BE2C (cell line): Measurements from ENCODE around the gene REPS2.

Experiments used
- DNase-seq: peaks from one replicate; pipeline ENCODE4 v3.0.0-alpha.2; 2020
- H3K27me3 ChIP-seq: fragments of 250-450 bp; sonication (Bioruptor Pico); 2 replicates; pipeline ENCODE4 v1.5.1; 2020; ENCODE audit warnings: mild to moderate bottlenecking
- H3K36me3 ChIP-seq: fragments of 250-450 bp; sonication (Bioruptor Pico); 2 replicates; pipeline ENCODE4 v1.5.1; 2020; ENCODE audit warnings: mild to moderate bottlenecking
- H3K4me1 ChIP-seq: fragments of 250-450 bp; sonication (Bioruptor Pico); 2 replicates; pipeline ENCODE4 v1.5.1; 2020
- H3K4me3 ChIP-seq: 2 replicates; pipeline ENCODE4 v1.5.1; 2011; ENCODE audit warnings: low read depth, low read length
- H3K9me3 ChIP-seq: fragments of 250-450 bp; sonication (Bioruptor Pico); 2 replicates; pipeline ENCODE4 v1.5.1; 2020
- TF ChIP-seq, protein P1 (sequence below): IDR thresholded peaks from 2 replicates; pipeline ENCODE4 v1.5.1; 2012; ENCODE audit warnings: mild to moderate bottlenecking, low read depth, low read length

REPS2 gene

DNA sequence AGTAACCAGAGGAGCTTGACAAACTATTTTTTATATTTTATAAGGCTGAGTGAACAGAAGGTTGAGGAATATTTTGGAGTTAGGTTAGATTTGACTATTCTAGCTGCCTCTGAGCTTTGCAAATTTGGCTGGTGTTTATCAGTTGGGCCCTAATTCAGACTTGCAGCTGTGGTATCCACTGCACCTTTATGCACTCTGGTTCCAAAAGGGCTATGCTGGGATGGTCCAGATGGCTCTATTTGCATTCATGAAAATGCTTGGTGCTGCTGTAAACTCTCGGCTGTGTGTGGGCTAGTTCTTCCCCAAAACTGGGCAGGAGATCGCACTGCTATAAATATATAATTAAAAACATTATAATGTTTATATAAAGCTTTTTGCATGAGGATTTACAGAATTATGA lies 106.3 kb downstream of the REPS2 start:
- DNase-seq, result no peak
- H3K27me3 ChIP-seq, result no peaks in the 10 kb centered on the region
- H3K4me1 ChIP-seq, result no peaks in the 10 kb centered on the region
- no peaks in the 10 kb centered on the region for H3K36me3 ChIP-seq
- no peaks in the 10 kb centered on the region for H3K9me3 ChIP-seq
- TF ChIP-seq, protein P1, sequence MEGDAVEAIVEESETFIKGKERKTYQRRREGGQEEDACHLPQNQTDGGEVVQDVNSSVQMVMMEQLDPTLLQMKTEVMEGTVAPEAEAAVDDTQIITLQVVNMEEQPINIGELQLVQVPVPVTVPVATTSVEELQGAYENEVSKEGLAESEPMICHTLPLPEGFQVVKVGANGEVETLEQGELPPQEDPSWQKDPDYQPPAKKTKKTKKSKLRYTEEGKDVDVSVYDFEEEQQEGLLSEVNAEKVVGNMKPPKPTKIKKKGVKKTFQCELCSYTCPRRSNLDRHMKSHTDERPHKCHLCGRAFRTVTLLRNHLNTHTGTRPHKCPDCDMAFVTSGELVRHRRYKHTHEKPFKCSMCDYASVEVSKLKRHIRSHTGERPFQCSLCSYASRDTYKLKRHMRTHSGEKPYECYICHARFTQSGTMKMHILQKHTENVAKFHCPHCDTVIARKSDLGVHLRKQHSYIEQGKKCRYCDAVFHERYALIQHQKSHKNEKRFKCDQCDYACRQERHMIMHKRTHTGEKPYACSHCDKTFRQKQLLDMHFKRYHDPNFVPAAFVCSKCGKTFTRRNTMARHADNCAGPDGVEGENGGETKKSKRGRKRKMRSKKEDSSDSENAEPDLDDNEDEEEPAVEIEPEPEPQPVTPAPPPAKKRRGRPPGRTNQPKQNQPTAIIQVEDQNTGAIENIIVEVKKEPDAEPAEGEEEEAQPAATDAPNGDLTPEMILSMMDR, result no peak
- no peak overlapping the region for H3K4me3 ChIP-seq

DNA sequence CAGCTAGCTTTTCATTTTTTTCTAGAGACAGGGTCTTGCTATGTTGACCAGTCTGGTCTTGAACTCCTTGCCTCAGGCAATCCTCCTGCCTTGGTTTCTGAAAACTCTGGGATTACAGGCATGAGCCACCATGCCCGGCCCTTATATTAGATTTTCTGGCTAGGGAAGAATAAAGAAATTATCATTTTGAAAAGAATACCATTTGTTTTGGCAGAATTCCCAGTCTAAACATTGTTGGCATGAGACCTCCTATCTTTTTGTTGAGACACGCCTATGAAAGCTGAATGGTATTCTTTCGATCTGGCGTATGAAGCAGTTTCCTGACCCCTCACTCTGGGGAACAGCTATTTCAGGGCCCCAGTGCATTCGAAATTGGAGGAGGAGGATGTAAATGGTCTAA lies 107.0 kb downstream of the REPS2 start:
- Histone ChIP-seq H3K4me1 (no peaks in the 10 kb centered on the region), H3K36me3 (no peaks in the 10 kb centered on the region), H3K9me3 (no peaks in the 10 kb centered on the region), H3K27me3 (no peaks in the 10 kb centered on the region), H3K4me3 (no peak overlapping the region)
- no peak for DNase-seq
- TF ChIP-seq, protein P1, result no peak

- Histone ChIP-seq H3K9me3 (no peaks in the 10 kb centered on the region), H3K4me3 (no peak overlapping the region), H3K4me1 (no peaks in the 10 kb centered on the region), H3K27me3 (no peaks in the 10 kb centered on the region), H3K36me3 (no peaks in the 10 kb centered on the region)
- TF ChIP-seq, protein P1, result no peak
- DNase-seq, result no peak
Observed at GRCh38 chrX:17056868-17057608, 110.6 kb downstream of the REPS2 start.

GRCh38 chrX:17062065-17062464 lies 115.6 kb downstream of the REPS2 start:
- Histone ChIP-seq H3K4me1 (no peaks in the 10 kb centered on the region), H3K36me3 (no peaks in the 10 kb centered on the region), H3K4me3 (no peak overlapping the region), H3K27me3 (no peaks in the 10 kb centered on the region), H3K9me3 (no peaks in the 10 kb centered on the region)
- TF ChIP-seq, protein P1, result no peak
- no peak for DNase-seq

GRCh38 chrX:17065100-17065499 lies 118.6 kb downstream of the REPS2 start:
- Histone ChIP-seq H3K27me3 (no peaks in the 10 kb centered on the region), H3K4me1 (no peaks in the 10 kb centered on the region)

GRCh38 chrX:17067534-17067933 lies 121.1 kb downstream of the REPS2 start:
- Histone ChIP-seq H3K4me1 (no peaks in the 10 kb centered on the region), H3K27me3 (no peaks in the 10 kb centered on the region), H3K9me3 (no peaks in the 10 kb centered on the region), H3K4me3 (no peak overlapping the region), H3K36me3 (no peaks in the 10 kb centered on the region)
- TF ChIP-seq, protein P1, result no peak
- DNase-seq, result no peak

More at GRCh38 chrX:17065100-17065499, 118.6 kb downstream of the REPS2 start:
- H3K9me3 ChIP-seq, result no peaks in the 10 kb centered on the region
- TF ChIP-seq, protein P1, result no peak; the same call in 1 of the 2 replicates
- no peak for DNase-seq
- H3K36me3 ChIP-seq, result no peaks in the 10 kb centered on the region
- no peak overlapping the region for H3K4me3 ChIP-seq
